HepG2 (cell line): ENCODE results near the gene TM4SF20. TPM values are rescaled to one million over a fixed set of nuclear protein-coding genes. Genes with fewer than 3 reads are reported as not detected.

Experiments used
- ATF6 ChIP-seq: sonication (generic); formaldehyde crosslinking; conservative IDR thresholded peaks from 2 replicates; pipeline ENCODE4 v1.4.0; 2020; ENCODE audit warnings: missing genetic modification reagents
- BHLHE40 ChIP-seq: IDR thresholded peaks from 2 replicates; pipeline ENCODE4 v1.6.1; 2011; ENCODE audit warnings: low read length, improper control_type of control experiment
- HNF1B ChIP-seq: sonication (generic); formaldehyde crosslinking; IDR thresholded peaks from 2 replicates; pipeline ENCODE4 v1.5.1; 2020; ENCODE audit warnings: mild to moderate bottlenecking, moderate library complexity, missing genetic modification reagents
- MAF1 ChIP-seq: sonication (generic); formaldehyde crosslinking; IDR thresholded peaks from 2 replicates; pipeline ENCODE4 v1.5.0; 2020; ENCODE audit warnings: missing genetic modification reagents, borderline replicate concordance
- MED8 ChIP-seq: sonication (generic); formaldehyde crosslinking; IDR thresholded peaks from 2 replicates; pipeline ENCODE4 v1.8.1; 2023; ENCODE audit warnings: mild to moderate bottlenecking, missing genetic modification reagents; ENCODE audit not compliant: insufficient replicate concordance
- NR0B2 ChIP-seq: sonication (generic); formaldehyde crosslinking; IDR thresholded peaks from 2 replicates; pipeline ENCODE4 v1.4.0; 2020; ENCODE audit warnings: mild to moderate bottlenecking, missing genetic modification reagents
- NR3C1 ChIP-seq: sonication (generic); formaldehyde crosslinking; IDR thresholded peaks from 2 replicates; pipeline ENCODE4 v1.4.0; 2020; ENCODE audit warnings: missing genetic modification reagents
- NRL ChIP-seq: sonication (generic); formaldehyde crosslinking; IDR thresholded peaks from 2 replicates; pipeline ENCODE4 v1.5.0; 2020; ENCODE audit warnings: missing genetic modification reagents, mild to moderate bottlenecking, moderate library complexity, borderline replicate concordance
- RARG ChIP-seq: sonication (generic); formaldehyde crosslinking; IDR thresholded peaks from 2 replicates; pipeline ENCODE4 v1.4.0; 2020; ENCODE audit warnings: low read depth, mild to moderate bottlenecking, missing genetic modification reagents
- SOX6 ChIP-seq, 2 experiments: fragments of 450-650 bp in 1 of 2; sonication (generic) in 1 of 2; formaldehyde crosslinking in 1 of 2; IDR thresholded peaks; 2 replicates each; pipeline versions ENCODE4 v1.4.0 to v1.6.1; 2017 to 2020; ENCODE audit warnings: antibody characterized with exemption in 1 of 2, mild to moderate bottlenecking in 1 of 2, missing genetic modification reagents in 1 of 2
- TBL1XR1 ChIP-seq: fragments of 150-350 bp; IDR thresholded peaks from 2 replicates; pipeline ENCODE4 v1.6.1; 2014; ENCODE audit warnings: borderline replicate concordance, low read length; ENCODE audit not compliant: partially characterized antibody
- THAP8 ChIP-seq: sonication (generic); formaldehyde crosslinking; IDR thresholded peaks from 2 replicates; pipeline ENCODE4 v1.5.1; 2020; ENCODE audit warnings: missing genetic modification reagents, mild to moderate bottlenecking, borderline replicate concordance
- ZBTB43 ChIP-seq: sonication (generic); formaldehyde crosslinking; conservative IDR thresholded peaks from 2 replicates; pipeline ENCODE4 v1.4.0; 2020; ENCODE audit warnings: missing genetic modification reagents
- ZNF253 ChIP-seq: sonication (generic); formaldehyde crosslinking; IDR thresholded peaks from 2 replicates; pipeline ENCODE4 v1.8.0; 2022; ENCODE audit warnings: mild to moderate bottlenecking, missing genetic modification reagents, borderline replicate concordance
- ZNF264 ChIP-seq: sonication (generic); formaldehyde crosslinking; IDR thresholded peaks from 2 replicates; pipeline ENCODE4 v1.4.0; 2020; ENCODE audit warnings: missing genetic modification reagents
- ZNF431 ChIP-seq: sonication (generic); formaldehyde crosslinking; IDR thresholded peaks from 2 replicates; pipeline ENCODE4 v1.9.0; 2022; ENCODE audit warnings: missing genetic modification reagents, low read depth, mild to moderate bottlenecking, borderline replicate concordance
- ZNF709 ChIP-seq: sonication (generic); formaldehyde crosslinking; IDR thresholded peaks from 2 replicates; pipeline ENCODE4 v1.5.0; 2020; ENCODE audit warnings: mild to moderate bottlenecking, missing genetic modification reagents
- ZNF83 ChIP-seq: sonication (generic); formaldehyde crosslinking; IDR thresholded peaks from 2 replicates; pipeline ENCODE4 v1.4.0; 2020; ENCODE audit warnings: missing genetic modification reagents, mild to moderate bottlenecking, borderline replicate concordance
- ZUFSP ChIP-seq: sonication (generic); formaldehyde crosslinking; IDR thresholded peaks from 2 replicates; pipeline ENCODE4 v1.9.0; 2021; ENCODE audit warnings: missing genetic modification reagents, mild to moderate bottlenecking, borderline replicate concordance
- polyA plus RNA-seq, 8 experiments: library from polyadenylated mRNA; depleted of rRNA in 3 of 8; stranded (reverse) in 7 of 8; unstranded in 1 of 8; fragments of >200 nt; fragmentation: Illumina TruSeq in 4 of 8; extraction: Trizol in 4 of 8; gene quantifications; 2 replicates each; pipeline versions ENCODE4 v1.2.1 to v1.2.3, GENCODE V29; 2011 to 2016; ENCODE audit warnings: low read depth in 4 of 8, missing spikeins in 1 of 8, mixed read lengths in 1 of 8; ENCODE audit not compliant: insufficient read depth in 1 of 8
- total RNA-seq, 5 experiments: library from RNA; depleted of rRNA; stranded (reverse); fragments of >200 nt; fragmentation: Illumina TruSeq; extraction: Trizol; gene quantifications; 2 replicates each; pipeline ENCODE4 v1.2.3, GENCODE V29; 2016; ENCODE audit warnings: low read depth in 1 of 5

Gene TM4SF20
- total and polyA plus RNA-seq, 2 of the 13 experiments (the other 11 are each of a cell fraction or from before 2014, with no cell fraction given) = not detected

GRCh38 chr2:227324995-227325838 lies 53.9 kb downstream of the TM4SF20 start, which contains the start of gene MFF (continued):
- TF ChIP-seq ZUFSP (no peak), ZNF83 (peak; percentile 93; the same call in 1 of the 2 replicates), ZBTB43 (CRISPR knock-in tag) (peak; percentile 95), ZNF709 (CRISPR knock-in tag) (peak; percentile 67; the same call in 1 of the 2 replicates), NR0B2 (CRISPR knock-in tag) (peak; percentile 82), ZNF264 (CRISPR knock-in tag) (no peak; the same call in 1 of the 2 replicates), RARG (CRISPR knock-in tag) (no peak), HNF1B (CRISPR knock-in tag) (peak; percentile 88), THAP8 (no peak; the same call in none of the 2 replicates), MED8 (peak; percentile 28), BHLHE40 (peak; percentile 84), TBL1XR1 (peak; percentile 60), MAF1 (CRISPR knock-in tag) (peak; percentile 92; the same call in 1 of the 2 replicates), NRL (CRISPR knock-in tag) (peak; percentile 97), ZNF253 (CRISPR knock-in tag) (peak; percentile 97), ATF6 (CRISPR knock-in tag) (peak; percentile 77; the same call in 1 of the 2 replicates), NR3C1 (CRISPR knock-in tag) (no peak), SOX6 (IDR thresholded peaks at IDR 0.05) (no peak), SOX6 (CRISPR knock-in tag; IDR thresholded peaks at IDR 0.05) (peak; percentile 77), ZNF431 (CRISPR knock-in tag) (peak; percentile 98)
